HG02852 (cell line): Measurements from ENCODE around the gene SHANK3.
"Not testable (repeated sequence)": the region's sequence is repeated elsewhere in the genome, so short reads cannot be mapped to it uniquely, and the experiment has no call there.

Experiments
- ATAC-seq: cut with Tn5 transposase; IDR thresholded peaks from one replicate; pipeline ENCODE4 v1.9.1; 2021; ENCODE audit warnings: mild to moderate bottlenecking, moderate library complexity; ENCODE audit not compliant: unreplicated experiment

SHANK3 gene

GRCh38 chr22:50643821-50644101 is 28.9 kb upstream of the SHANK3 start:
- not testable (repeated sequence) for ATAC-seq

- no peak for ATAC-seq
Measured at GRCh38 chr22:50653256-50653655, 19.4 kb upstream of the SHANK3 start.

GRCh38 chr22:50654664-50655063 is 18.0 kb upstream of the SHANK3 start:
- ATAC-seq: not testable (repeated sequence)

- no peak for ATAC-seq
Measured at GRCh38 chr22:50656122-50657070, 16.2 kb upstream of the SHANK3 start.

GRCh38 chr22:50657925-50658324 is 14.7 kb upstream of the SHANK3 start:
- no peak for ATAC-seq

- ATAC-seq: not testable (repeated sequence)
Measured at GRCh38 chr22:50659711-50660110, 12.9 kb upstream of the SHANK3 start.

GRCh38 chr22:50660306-50660705 is 12.3 kb upstream of the SHANK3 start:
- ATAC-seq: no peak

- ATAC-seq: no peak
Measured at GRCh38 chr22:50665212-50665611, 7.4 kb upstream of the SHANK3 start.

GRCh38 chr22:50665738-50666137 is 6.9 kb upstream of the SHANK3 start:
- ATAC-seq: no peak

GRCh38 chr22:50670513-50670912 is 2.1 kb upstream of the SHANK3 start:
- ATAC-seq: no peak

- ATAC-seq: no peak
Measured at GRCh38 chr22:50670914-50671538, 1.6 kb upstream of the SHANK3 start.

GRCh38 chr22:50671641-50672040 is 982 bp upstream of the SHANK3 start:
- no peak for ATAC-seq

GRCh38 chr22:50672041-50672440 is 582 bp upstream of the SHANK3 start:
- no peak for ATAC-seq

GRCh38 chr22:50673231-50674129 is 857 bp downstream of the SHANK3 start:
- ATAC-seq: no peak

- ATAC-seq: no peak
Measured at GRCh38 chr22:50674130-50674500, 1.5 kb downstream of the SHANK3 start.

- ATAC-seq: no peak
Measured at GRCh38 chr22:50674606-50675552, 2.3 kb downstream of the SHANK3 start.

- no peak for ATAC-seq
Measured at GRCh38 chr22:50675553-50676179, 3.0 kb downstream of the SHANK3 start.

GRCh38 chr22:50676180-50676636 is 3.6 kb downstream of the SHANK3 start:
- no peak for ATAC-seq

- no peak for ATAC-seq
Measured at GRCh38 chr22:50676661-50677492, 4.3 kb downstream of the SHANK3 start.
